Mucosa of descending colon (tissue), 3 donors: Measurements from ENCODE around the gene ERBB2. TPM values are rescaled to one million over a fixed set of nuclear protein-coding genes. Genes with fewer than 3 reads are reported as not detected.

Experiments
- ATAC-seq: fragments of 200-7000 bp; cut with Tn5 transposase; one replicate; pipeline ENCODE4 v1.9.1; 2020; ENCODE audit warnings: mild to moderate bottlenecking, moderate library complexity
- DNase-seq, 3 donors: peaks; one replicate each; pipeline ENCODE4 v3.0.0-alpha.2; 2020
- H3K36me3 ChIP-seq: fragments of 200-600 bp; one replicate; pipeline ENCODE4 v1.8.0; 2021; ENCODE audit warnings: low read depth, mild to moderate bottlenecking
- H3K4me1 ChIP-seq: fragments of 200-600 bp; one replicate; pipeline ENCODE4 v1.8.0; 2021; ENCODE audit warnings: low read depth, mild to moderate bottlenecking
- H3K4me3 ChIP-seq: fragments of 200-600 bp; one replicate; pipeline ENCODE4 v1.8.0; 2021; ENCODE audit warnings: mild to moderate bottlenecking
- H3K9me3 ChIP-seq: fragments of 200-600 bp; one replicate; pipeline ENCODE4 v1.8.0; 2021; ENCODE audit warnings: mild to moderate bottlenecking
- intact Hi-C, 2 donors: fragments of 100-400 bp; cut with DNase I in 1 of 2; cut with micrococcal nuclease in 1 of 2; formaldehyde crosslinking; loops; one replicate each; pipeline versions ENCODE4 v1.11.0 to v1.11.1; 2022; cut with DNase I, micrococcal nuclease
- total RNA-seq, 3 donors: library from RNA; stranded (reverse); fragmentation: NEBNext Ultra II Directional in 2 of 3; extraction: Animal tissue kit (Norgen Biotek cat#: 25700) in 2 of 3; gene quantifications; one replicate each; pipeline versions ENCODE4 v1.2.1 to v1.2.4, GENCODE V29; 2021 to 2023
- TF ChIP-seq, protein P1 (sequence below): fragments of 200-600 bp; IDR thresholded peaks from one replicate; pipeline ENCODE4 v1.8.0; 2022; ENCODE audit warnings: antibody characterized with exemption, mild to moderate bottlenecking
- donor health status: DM: no; HTN: no; CAD: no; lungs with moderate emphysema.
- donor health status: DM: no; HTN: no; CAD: no.
- donor health status: DM: no; HTN: yes; CAD: no.

The ERBB2 gene
- total RNA-seq, 3 donors from 2014 or later: 104 to 284 (median 161) TPM

DNA sequence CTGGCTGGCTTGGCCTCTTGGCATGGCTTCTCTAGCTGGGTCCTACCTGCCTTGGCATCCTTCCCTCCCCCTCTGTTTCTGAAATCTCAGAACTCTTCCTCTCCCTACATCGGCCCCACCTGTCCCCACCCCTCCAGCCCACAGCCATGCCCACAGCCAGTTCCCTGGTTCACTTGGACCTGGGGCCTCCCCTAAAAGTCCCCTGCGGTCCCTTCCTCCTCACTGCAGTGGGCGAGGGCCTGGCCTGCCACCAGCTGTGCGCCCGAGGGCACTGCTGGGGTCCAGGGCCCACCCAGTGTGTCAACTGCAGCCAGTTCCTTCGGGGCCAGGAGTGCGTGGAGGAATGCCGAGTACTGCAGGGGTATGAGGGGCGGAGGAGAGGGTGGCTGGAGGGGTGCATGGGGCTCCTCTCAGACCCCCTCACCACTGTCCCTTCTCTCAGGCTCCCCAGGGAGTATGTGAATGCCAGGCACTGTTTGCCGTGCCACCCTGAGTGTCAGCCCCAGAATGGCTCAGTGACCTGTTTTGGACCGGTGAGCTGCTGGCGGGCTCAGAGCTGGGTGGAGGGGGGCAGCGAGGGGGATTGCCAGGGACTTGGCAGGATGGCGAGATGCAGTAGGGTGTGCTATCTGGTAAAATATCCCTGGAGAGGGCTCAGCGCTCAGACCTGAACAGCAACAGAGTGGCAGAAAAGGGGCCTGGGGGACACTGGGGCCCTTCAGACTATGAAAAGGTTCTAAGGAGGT lies 16.4 kb downstream of the ERBB2 start:
- DNase-seq (peak in 2 of 3 donors; percentile 53 to 57), ATAC-seq (peak; percentile 48)
- intact Hi-C loops: no loop called here
- Histone ChIP-seq H3K36me3 (peaks cover 4% of the 10 kb centered on the region), H3K4me3 (no peak overlapping the region), H3K4me1 (peaks cover 22% of the 10 kb centered on the region), H3K9me3 (no peaks in the 10 kb centered on the region)
- TF ChIP-seq, protein P1, sequence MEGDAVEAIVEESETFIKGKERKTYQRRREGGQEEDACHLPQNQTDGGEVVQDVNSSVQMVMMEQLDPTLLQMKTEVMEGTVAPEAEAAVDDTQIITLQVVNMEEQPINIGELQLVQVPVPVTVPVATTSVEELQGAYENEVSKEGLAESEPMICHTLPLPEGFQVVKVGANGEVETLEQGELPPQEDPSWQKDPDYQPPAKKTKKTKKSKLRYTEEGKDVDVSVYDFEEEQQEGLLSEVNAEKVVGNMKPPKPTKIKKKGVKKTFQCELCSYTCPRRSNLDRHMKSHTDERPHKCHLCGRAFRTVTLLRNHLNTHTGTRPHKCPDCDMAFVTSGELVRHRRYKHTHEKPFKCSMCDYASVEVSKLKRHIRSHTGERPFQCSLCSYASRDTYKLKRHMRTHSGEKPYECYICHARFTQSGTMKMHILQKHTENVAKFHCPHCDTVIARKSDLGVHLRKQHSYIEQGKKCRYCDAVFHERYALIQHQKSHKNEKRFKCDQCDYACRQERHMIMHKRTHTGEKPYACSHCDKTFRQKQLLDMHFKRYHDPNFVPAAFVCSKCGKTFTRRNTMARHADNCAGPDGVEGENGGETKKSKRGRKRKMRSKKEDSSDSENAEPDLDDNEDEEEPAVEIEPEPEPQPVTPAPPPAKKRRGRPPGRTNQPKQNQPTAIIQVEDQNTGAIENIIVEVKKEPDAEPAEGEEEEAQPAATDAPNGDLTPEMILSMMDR: no peak

DNA sequence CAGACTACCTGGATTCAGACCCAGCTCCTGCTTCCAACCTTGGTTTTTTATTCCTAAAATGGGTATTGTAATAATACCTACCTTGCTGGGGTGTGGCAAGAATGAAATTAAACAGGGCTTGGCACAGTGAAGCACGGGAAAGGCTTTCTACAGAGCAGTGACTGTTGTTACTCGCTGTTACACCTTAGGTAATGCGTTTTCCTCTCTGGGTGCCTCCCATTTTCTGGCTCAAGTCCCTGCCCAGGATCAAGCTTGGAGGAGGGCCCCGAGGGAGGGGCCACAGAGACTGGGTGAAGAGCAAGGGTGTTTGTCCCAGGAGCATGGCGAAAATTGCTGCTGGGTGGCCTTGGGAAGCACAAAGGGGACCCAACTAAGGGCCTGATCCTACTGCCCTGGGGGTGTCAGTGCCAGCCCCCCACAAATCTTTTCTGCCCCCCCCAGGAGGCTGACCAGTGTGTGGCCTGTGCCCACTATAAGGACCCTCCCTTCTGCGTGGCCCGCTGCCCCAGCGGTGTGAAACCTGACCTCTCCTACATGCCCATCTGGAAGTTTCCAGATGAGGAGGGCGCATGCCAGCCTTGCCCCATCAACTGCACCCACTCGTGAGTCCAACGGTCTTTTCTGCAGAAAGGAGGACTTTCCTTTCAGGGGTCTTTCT lies 17.1 kb downstream of the ERBB2 start:
- Histone ChIP-seq H3K4me3 (no peak overlapping the region), H3K36me3 (peaks cover 2% of the 10 kb centered on the region), H3K9me3 (no peaks in the 10 kb centered on the region), H3K4me1 (peaks cover 22% of the 10 kb centered on the region)
- TF ChIP-seq, protein P1: no peak
- DNase-seq: peak; percentile 68 to 86 (median 85)
- peak; percentile 93 for ATAC-seq
- intact Hi-C loops: no loop called here

DNA sequence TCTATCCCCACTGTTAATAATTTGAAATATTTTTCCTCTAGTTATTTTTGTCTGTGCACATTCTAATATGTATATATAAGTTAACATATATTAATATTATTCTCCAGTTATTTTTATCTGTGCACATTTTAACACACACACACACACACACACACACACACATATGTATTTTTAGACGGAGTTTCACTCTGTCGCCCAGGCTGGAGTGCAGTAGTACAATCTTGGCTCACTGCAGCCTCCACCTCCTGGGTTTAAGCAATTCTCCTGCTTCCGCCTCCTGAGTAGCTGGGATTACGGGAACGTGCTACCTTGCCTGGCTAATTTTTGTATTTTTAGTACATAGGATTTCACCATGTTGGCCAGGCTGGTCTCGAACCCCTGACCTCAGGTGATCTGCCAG lies 17.8 kb downstream of the ERBB2 start:
- no peak overlapping the region for H3K4me3 ChIP-seq
- TF ChIP-seq, protein P1: no peak
- intact Hi-C loops: no loop called here
- DNase-seq (peak in 1 of 3 donors; percentile 14), ATAC-seq (no peak)
- H3K4me1 ChIP-seq: peaks cover 22% of the 10 kb centered on the region
- H3K36me3 ChIP-seq: no peaks in the 10 kb centered on the region
- H3K9me3 ChIP-seq: no peaks in the 10 kb centered on the region

DNA sequence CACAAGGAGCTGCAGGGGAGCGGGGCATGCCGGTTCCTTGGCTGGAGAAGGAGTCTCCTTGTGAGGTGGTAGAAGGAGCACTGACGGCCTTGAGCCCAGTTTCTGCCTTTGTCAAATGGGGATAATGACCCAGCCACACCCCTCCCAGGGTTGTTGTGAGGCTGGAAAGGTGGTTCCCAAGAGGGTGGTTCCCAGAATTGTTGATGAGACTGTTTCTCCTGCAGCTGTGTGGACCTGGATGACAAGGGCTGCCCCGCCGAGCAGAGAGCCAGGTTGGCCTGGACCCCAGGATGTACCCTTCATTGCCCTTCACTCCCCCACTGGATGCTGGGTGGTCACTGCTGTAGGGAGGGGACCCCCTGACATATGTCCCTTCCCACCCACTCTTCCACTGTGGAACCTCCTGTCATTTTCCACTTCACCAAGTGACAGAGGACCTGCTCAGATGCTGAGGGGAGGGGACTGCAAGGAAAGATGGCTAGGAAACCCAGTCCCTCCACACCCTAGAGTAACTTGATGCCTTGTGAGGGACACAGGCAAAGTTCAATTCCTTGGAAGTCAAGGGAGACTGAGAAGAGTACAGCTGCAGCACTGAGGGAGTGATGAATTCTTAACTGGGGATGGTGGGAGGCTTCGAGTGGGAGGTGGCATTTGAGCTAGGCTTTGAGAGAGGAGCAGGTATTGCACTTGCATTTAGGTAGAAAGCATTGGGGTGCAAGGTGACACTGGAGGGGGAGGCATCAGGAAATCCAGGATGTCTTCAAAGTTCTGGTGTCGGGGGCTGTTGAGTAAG lies 19.9 kb downstream of the ERBB2 start:
- intact Hi-C loops: no loop called here
- Histone ChIP-seq H3K36me3 (no peaks in the 10 kb centered on the region), H3K4me3 (no peak overlapping the region), H3K4me1 (peaks cover 22% of the 10 kb centered on the region), H3K9me3 (no peaks in the 10 kb centered on the region)
- DNase-seq (peak in 2 of 3 donors; percentile 38 to 71), ATAC-seq (no peak)
- TF ChIP-seq, protein P1: no peak

DNA sequence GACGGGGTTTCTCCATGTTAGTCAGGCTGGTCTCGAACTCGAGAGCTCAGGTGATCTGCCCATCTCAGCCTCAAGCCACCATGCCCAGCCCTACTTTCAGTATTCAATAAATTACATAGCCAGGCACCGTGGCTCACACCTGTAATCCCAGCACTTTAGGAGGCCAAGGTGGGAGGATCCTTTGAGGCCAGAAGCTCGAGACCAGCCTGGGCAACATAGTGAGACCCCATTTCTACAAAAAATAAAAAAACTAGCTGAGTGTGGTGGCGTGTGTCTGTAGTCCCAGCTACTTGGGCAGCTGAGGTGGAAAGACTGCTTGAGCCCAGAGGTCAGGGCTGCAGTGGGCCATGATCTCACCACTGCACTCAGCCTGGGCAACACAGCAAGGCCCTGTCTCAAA lies 22.2 kb downstream of the ERBB2 start:
- TF ChIP-seq, protein P1: no peak
- Histone ChIP-seq H3K9me3 (no peaks in the 10 kb centered on the region), H3K4me1 (peaks cover 8% of the 10 kb centered on the region), H3K4me3 (no peak overlapping the region), H3K36me3 (no peaks in the 10 kb centered on the region)
- intact Hi-C loops: no loop called here
- DNase-seq (no peak), ATAC-seq (no peak)
